GM18520 (cell line): ENCODE data around the gene ATXN7.

Experiments
- ATAC-seq: cut with Tn5 transposase; IDR thresholded peaks from one replicate; pipeline ENCODE4 v1.9.1; 2021; ENCODE audit not compliant: unreplicated experiment

The ATXN7 gene

GRCh38 chr3:64039981-64040733, 176.5 kb downstream of the ATXN7 start:
- no peak for ATAC-seq

DNA sequence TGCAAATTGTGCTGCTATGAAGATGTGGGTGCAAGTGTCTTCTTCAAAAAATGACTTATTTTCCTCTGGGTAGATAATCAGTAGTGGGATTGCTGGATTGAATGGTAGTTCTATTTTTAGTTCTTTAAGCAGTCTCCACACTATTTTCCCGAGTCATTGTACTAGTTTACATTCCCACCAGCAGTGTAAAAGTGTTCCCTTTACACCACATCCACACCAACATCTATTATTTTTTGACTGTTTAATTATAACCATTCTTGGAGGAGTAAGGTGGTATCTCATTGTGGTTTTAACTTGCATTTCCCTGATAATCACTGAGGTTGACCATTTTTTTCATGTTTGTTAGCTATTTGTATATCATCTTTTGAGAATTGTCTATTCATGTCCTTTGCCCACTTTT, 179.3 kb downstream of the ATXN7 start:
- no peak for ATAC-seq

- no peak for ATAC-seq
These were observed 182.9 kb downstream of the ATXN7 start for GRCh38 chr3:64046592-64046991.

GRCh38 chr3:64046996-64047594, 183.4 kb downstream of the ATXN7 start:
- ATAC-seq, result no peak

DNA sequence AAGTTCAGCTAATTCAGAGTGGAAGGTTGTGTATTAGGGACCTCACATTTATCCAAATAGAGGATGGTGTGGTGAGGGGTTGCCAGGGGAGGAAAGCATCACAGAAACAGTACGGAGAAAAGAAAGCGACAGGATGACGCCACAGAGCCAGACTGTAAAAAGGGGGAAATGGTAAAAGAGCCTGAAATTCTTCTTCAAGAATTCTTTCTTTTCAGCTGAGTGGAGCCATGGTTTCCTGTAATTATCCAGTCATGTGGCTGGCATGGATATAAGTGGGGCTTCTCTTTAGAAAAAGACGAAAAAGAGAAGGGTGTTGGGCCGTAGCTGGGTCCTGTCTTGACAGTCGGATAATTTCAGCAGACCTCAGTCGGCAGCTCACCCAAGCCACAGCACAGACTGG, 184.1 kb downstream of the ATXN7 start:
- no peak for ATAC-seq

DNA sequence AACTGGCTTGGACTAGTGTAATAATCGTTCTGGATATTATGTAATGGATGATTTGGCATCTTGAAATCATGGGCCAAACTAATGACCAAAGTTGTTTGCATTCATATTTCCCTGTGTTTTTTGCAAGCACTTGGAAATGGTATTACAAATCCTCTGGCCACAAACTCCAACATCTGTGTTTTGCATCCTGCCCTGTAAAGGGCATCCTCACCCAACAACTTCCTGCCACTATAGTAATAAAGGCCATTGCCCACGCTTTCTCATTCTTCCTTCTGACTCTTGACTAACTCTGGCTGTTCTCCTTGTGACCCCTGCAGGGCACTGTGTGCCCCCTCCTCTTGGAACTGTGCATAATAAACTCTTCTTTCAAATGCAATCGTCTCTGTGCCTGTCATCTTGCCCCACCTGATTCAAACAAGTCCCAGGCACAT, 185.0 kb downstream of the ATXN7 start:
- ATAC-seq, result no peak

GRCh38 chr3:64049136-64049535, 185.5 kb downstream of the ATXN7 start:
- no peak for ATAC-seq

DNA sequence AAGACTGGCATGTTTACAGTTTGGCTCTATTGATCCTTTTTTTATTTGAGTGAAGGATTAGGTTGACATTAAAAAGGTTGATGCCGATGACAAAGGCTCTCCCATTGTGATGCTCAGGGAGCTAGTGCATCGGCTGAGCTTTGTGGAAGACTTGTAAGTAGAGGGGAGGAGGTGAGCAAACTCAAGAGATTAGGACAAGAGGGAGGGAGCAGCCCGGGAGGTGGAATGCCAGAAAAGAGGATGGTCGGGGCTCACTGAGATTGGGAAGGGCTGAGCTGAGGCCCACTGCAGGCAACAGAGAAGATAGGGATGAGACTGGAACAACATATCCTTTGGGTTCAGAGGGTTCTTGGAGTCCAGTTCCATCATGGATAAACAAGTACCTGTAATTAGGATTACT, 186.2 kb downstream of the ATXN7 start:
- ATAC-seq, result no peak
